DND-41 (cell line): ENCODE results near the gene TTLL3.

Experiments used
- EZH2 ChIP-seq: IDR thresholded peaks from 3 replicates; pipeline ENCODE4 v1.6.1; 2012; ENCODE audit warnings: borderline replicate concordance, low read depth, mild to moderate bottlenecking, moderate library complexity, low read length, inconsistent platforms; ENCODE audit not compliant: severe bottlenecking
- TF ChIP-seq, protein P1 (sequence below): IDR thresholded peaks from 2 replicates; pipeline ENCODE4 v1.5.1; 2012; ENCODE audit warnings: borderline replicate concordance, low read length, moderate library complexity, mild to moderate bottlenecking; ENCODE audit not compliant: poor library complexity, severe bottlenecking; ENCODE audit errors: extremely low read depth

DNA sequence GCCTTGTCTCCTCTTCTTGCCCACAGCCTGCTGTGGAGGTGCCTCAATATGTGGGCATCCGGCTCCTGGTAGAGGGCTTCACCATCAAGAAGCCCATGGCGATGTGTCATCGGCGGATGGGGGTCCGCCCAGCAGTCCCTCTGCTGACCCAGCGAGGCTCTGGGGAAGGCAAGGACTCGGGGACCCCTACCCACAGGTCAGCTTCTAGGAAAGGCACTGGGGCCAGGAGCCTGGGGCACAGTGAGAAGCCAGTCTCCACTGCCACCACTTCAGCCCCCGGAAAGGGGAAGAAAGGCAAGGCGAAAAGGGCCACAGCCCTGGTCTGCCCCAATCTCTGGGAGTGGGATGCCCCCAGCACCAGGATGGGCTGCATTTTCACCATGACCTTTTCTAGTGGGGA, 23.0 kb downstream of the TTLL3 start:
- TF ChIP-seq, protein P1, sequence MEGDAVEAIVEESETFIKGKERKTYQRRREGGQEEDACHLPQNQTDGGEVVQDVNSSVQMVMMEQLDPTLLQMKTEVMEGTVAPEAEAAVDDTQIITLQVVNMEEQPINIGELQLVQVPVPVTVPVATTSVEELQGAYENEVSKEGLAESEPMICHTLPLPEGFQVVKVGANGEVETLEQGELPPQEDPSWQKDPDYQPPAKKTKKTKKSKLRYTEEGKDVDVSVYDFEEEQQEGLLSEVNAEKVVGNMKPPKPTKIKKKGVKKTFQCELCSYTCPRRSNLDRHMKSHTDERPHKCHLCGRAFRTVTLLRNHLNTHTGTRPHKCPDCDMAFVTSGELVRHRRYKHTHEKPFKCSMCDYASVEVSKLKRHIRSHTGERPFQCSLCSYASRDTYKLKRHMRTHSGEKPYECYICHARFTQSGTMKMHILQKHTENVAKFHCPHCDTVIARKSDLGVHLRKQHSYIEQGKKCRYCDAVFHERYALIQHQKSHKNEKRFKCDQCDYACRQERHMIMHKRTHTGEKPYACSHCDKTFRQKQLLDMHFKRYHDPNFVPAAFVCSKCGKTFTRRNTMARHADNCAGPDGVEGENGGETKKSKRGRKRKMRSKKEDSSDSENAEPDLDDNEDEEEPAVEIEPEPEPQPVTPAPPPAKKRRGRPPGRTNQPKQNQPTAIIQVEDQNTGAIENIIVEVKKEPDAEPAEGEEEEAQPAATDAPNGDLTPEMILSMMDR = no peak
- no peak for TF ChIP-seq EZH2
